Measurements from ENCODE around the gene SEMA3C. TPM values are rescaled to one million over a fixed set of nuclear protein-coding genes. Genes with fewer than 3 reads are reported as not detected.

Gene SEMA3C
- total and polyA plus RNA-seq, 2 donors (not counting 1 experiment from before 2014, with no cell fraction given): 310 to 322 TPM

GRCh38 chr7:80873140-80873539 is 45.7 kb downstream of the SEMA3C start:
- TF ChIP-seq EZH2 (IDR thresholded peaks at IDR 0.05; ENCODE audit: low read length, missing control alignments): no peak
- Histone ChIP-seq H3K27ac (ENCODE audit: insufficient read depth, low read length) (no peak overlapping the region), H2AFZ (ENCODE audit: low read length) (no peak overlapping the region), H3K9ac (ENCODE audit: insufficient read depth, low read length) (no peak overlapping the region), H4K20me1 (ENCODE audit: control insufficient read depth, extremely low read depth, insufficient read depth, low read length) (no peaks in the 10 kb centered on the region), H3K4me1 (ENCODE audit: control insufficient read depth, extremely low read depth, insufficient read depth, low read length) (peaks cover 4% of the 10 kb centered on the region), H3K79me2 (ENCODE audit: control insufficient read depth, insufficient read depth, low read length) (peaks cover 57% of the 10 kb centered on the region), H3K27me3 (ENCODE audit: control insufficient read depth, insufficient read depth, low read length) (no peaks in the 10 kb centered on the region), H3K9me3 (ENCODE audit: control insufficient read depth, insufficient read depth, low read depth, low read length) (no peaks in the 10 kb centered on the region), H3K4me3 (replicated peaks in 1 of 4; ENCODE audit: control extremely low read depth in 1 of 4, insufficient read depth in 1 of 4, low read depth in 3 of 4, low read length in 4 of 4) (no peak overlapping the region), H3K36me3 (ENCODE audit: control insufficient read depth, insufficient read depth, low read length) (peaks cover 2% of the 10 kb centered on the region), H3K4me2 (ENCODE audit: extremely low read depth, insufficient read depth, low read length) (no peak overlapping the region)
- DNase-seq (ENCODE audit: low read depth in 2 of 2): no peak

GRCh38 chr7:80871228-80871627 is 47.6 kb downstream of the SEMA3C start:
- peaks cover 2% of the 10 kb centered on the region for H3K36me3 ChIP-seq (ENCODE audit: control insufficient read depth, insufficient read depth, low read length)
- no peak overlapping the region for H3K4me3 ChIP-seq (replicated peaks in 1 of 4; ENCODE audit: control extremely low read depth in 1 of 4, insufficient read depth in 1 of 4, low read depth in 3 of 4, low read length in 4 of 4)
- no peak for DNase-seq (ENCODE audit: low read depth in 2 of 2)
- no peak overlapping the region for H2AFZ ChIP-seq (ENCODE audit: low read length)
- no peaks in the 10 kb centered on the region for H3K27me3 ChIP-seq (ENCODE audit: control insufficient read depth, insufficient read depth, low read length)
- no peak overlapping the region for H3K4me2 ChIP-seq (ENCODE audit: extremely low read depth, insufficient read depth, low read length)
- no peaks in the 10 kb centered on the region for H3K4me1 ChIP-seq (ENCODE audit: control insufficient read depth, extremely low read depth, insufficient read depth, low read length)
- H3K27ac ChIP-seq (ENCODE audit: insufficient read depth, low read length): no peak overlapping the region
- TF ChIP-seq, protein P1, sequence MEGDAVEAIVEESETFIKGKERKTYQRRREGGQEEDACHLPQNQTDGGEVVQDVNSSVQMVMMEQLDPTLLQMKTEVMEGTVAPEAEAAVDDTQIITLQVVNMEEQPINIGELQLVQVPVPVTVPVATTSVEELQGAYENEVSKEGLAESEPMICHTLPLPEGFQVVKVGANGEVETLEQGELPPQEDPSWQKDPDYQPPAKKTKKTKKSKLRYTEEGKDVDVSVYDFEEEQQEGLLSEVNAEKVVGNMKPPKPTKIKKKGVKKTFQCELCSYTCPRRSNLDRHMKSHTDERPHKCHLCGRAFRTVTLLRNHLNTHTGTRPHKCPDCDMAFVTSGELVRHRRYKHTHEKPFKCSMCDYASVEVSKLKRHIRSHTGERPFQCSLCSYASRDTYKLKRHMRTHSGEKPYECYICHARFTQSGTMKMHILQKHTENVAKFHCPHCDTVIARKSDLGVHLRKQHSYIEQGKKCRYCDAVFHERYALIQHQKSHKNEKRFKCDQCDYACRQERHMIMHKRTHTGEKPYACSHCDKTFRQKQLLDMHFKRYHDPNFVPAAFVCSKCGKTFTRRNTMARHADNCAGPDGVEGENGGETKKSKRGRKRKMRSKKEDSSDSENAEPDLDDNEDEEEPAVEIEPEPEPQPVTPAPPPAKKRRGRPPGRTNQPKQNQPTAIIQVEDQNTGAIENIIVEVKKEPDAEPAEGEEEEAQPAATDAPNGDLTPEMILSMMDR (conservative IDR thresholded peaks at IDR 0.05 in 1 of 2, IDR thresholded peaks at IDR 0.05 in 1 of 2; ENCODE audit: low read depth in 1 of 2, low read length in 2 of 2): no peak
- TF ChIP-seq EZH2 (IDR thresholded peaks at IDR 0.05; ENCODE audit: low read length, missing control alignments): no peak
- H3K9ac ChIP-seq (ENCODE audit: insufficient read depth, low read length): no peak overlapping the region
- no peaks in the 10 kb centered on the region for H3K9me3 ChIP-seq (ENCODE audit: control insufficient read depth, insufficient read depth, low read depth, low read length)
- H3K79me2 ChIP-seq (ENCODE audit: control insufficient read depth, insufficient read depth, low read length): peaks cover 64% of the 10 kb centered on the region
- no peaks in the 10 kb centered on the region for H4K20me1 ChIP-seq (ENCODE audit: control insufficient read depth, extremely low read depth, insufficient read depth, low read length)

GRCh38 chr7:80870813-80871212 is 48.0 kb downstream of the SEMA3C start:
- no peak overlapping the region for H2AFZ ChIP-seq (ENCODE audit: low read length)
- no peaks in the 10 kb centered on the region for H4K20me1 ChIP-seq (ENCODE audit: control insufficient read depth, extremely low read depth, insufficient read depth, low read length)
- no peaks in the 10 kb centered on the region for H3K9me3 ChIP-seq (ENCODE audit: control insufficient read depth, insufficient read depth, low read depth, low read length)
- peaks cover 63% of the 10 kb centered on the region for H3K79me2 ChIP-seq (ENCODE audit: control insufficient read depth, insufficient read depth, low read length)
- H3K9ac ChIP-seq (ENCODE audit: insufficient read depth, low read length): no peak overlapping the region
- no peaks in the 10 kb centered on the region for H3K4me1 ChIP-seq (ENCODE audit: control insufficient read depth, extremely low read depth, insufficient read depth, low read length)
- no peaks in the 10 kb centered on the region for H3K27me3 ChIP-seq (ENCODE audit: control insufficient read depth, insufficient read depth, low read length)
- peaks cover 2% of the 10 kb centered on the region for H3K36me3 ChIP-seq (ENCODE audit: control insufficient read depth, insufficient read depth, low read length)
- TF ChIP-seq, protein P1 (conservative IDR thresholded peaks at IDR 0.05 in 1 of 2, IDR thresholded peaks at IDR 0.05 in 1 of 2; ENCODE audit: low read depth in 1 of 2, low read length in 2 of 2): no peak
- TF ChIP-seq EZH2 (IDR thresholded peaks at IDR 0.05; ENCODE audit: low read length, missing control alignments): no peak
- DNase-seq (ENCODE audit: low read depth in 2 of 2): no peak
- H3K4me2 ChIP-seq (ENCODE audit: extremely low read depth, insufficient read depth, low read length): no peak overlapping the region
- no peak overlapping the region for H3K27ac ChIP-seq (ENCODE audit: insufficient read depth, low read length)
- no peak overlapping the region for H3K4me3 ChIP-seq (replicated peaks in 1 of 4; ENCODE audit: control extremely low read depth in 1 of 4, insufficient read depth in 1 of 4, low read depth in 3 of 4, low read length in 4 of 4)
